ENCODE measurements around the gene NFIA.

DNA sequence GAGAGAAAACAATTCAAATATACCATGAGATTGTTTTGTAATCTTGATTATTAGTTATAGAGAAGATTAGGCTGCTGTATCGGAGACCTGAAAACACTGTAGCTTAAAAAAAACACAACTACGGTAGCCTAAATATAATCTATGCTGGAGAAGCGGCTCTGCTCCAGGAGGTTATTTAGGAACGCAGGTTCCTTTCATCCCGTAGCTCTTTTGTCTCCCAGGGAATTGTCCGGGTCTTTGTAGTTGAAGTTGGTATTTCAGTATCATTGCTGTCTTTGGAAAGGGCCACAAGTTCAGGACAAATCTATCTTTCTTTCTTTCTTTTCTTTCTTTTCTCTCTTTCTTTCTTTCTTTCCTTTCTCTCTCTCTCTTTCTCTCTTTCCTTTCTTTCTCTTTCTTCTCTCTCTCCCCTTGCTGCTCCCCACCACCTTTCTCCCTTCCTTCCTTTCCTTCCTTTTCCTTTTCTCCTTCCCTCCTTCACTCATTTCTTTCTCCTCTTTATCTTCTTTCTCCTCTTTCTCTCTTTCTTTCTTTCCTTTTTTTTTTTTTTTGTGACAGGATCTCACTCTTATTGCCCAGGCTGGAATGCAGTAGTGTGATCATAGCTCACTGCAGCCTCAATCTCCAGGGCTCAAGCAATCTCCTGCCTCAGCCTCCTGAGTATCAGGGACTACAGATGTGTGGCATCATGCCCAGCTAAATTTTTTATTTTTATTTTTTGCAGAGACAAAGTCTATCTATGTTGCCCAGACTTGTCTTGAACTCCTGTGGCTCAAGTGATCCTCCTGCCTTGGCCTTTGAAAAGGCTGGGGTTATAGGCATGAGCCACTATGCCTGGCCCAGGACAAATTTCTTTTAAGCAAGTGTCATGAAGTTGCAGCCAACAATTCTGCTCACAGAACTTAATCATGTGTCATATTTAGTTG, 10.9 kb upstream of the NFIA start:
- no peak for TF ChIP-seq ZFP36 (IDR thresholded peaks at IDR 0.05; ENCODE audit: low read depth, low read length, partially characterized antibody)
- 0 out of 2 replicates have a peak, but pooled peaks have one; percentile 46 for TF ChIP-seq THRAP3 (IDR thresholded peaks at IDR 0.05; ENCODE audit: borderline replicate concordance)
- peak; percentile 68 for TF ChIP-seq ARHGAP35 (IDR thresholded peaks at IDR 0.05; ENCODE audit: partially characterized antibody)
- no peak for TF ChIP-seq BACH1 (tag; IDR thresholded peaks at IDR 0.05)
- no peak for TF ChIP-seq ZBTB1 (CRISPR knock-in tag; IDR thresholded peaks at IDR 0.05; ENCODE audit: borderline replicate concordance, low read depth)
- TF ChIP-seq SMAD3 (CRISPR knock-in tag; conservative IDR thresholded peaks at IDR 0.05): no peak
- TF ChIP-seq ZBTB17 (CRISPR knock-in tag; IDR thresholded peaks at IDR 0.05): no peak
- no peak for TF ChIP-seq ZNF133 (CRISPR knock-in tag; IDR thresholded peaks at IDR 0.05)
- no peak for TF ChIP-seq NR2C2 (CRISPR knock-in tag; IDR thresholded peaks at IDR 0.05)
- no peak for TF ChIP-seq NR2C2 (tag; IDR thresholded peaks at IDR 0.05)
- no peak for TF ChIP-seq SREBF2 (CRISPR knock-in tag; IDR thresholded peaks at IDR 0.05)
- no peak for TF ChIP-seq JUNB (CRISPR knock-in tag; conservative IDR thresholded peaks at IDR 0.05)
- TF ChIP-seq, protein P1, sequence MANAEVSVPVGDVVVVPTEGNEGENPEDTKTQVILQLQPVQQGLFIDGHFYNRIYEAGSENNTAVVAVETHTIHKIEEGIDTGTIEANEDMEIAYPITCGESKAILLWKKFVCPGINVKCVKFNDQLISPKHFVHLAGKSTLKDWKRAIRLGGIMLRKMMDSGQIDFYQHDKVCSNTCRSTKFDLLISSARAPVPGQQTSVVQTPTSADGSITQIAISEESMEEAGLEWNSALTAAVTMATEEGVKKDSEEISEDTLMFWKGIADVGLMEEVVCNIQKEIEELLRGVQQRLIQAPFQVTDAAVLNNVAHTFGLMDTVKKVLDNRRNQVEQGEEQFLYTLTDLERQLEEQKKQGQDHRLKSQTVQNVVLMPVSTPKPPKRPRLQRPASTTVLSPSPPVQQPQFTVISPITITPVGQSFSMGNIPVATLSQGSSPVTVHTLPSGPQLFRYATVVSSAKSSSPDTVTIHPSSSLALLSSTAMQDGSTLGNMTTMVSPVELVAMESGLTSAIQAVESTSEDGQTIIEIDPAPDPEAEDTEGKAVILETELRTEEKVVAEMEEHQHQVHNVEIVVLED (CRISPR knock-in tag; IDR thresholded peaks at IDR 0.05): no peak
